Breast epithelium (tissue), 4 donors: ENCODE results near the gene CARS2. TPM values are rescaled to one million over a fixed set of nuclear protein-coding genes. Genes with fewer than 3 reads are reported as not detected.

Source experiments
- DNase-seq, 2 donors: peaks; one replicate each; pipeline ENCODE4 v3.0.0-alpha.2; 2019; ENCODE audit warnings: low spot score in 2 of 2
- H3K27ac ChIP-seq, 2 donors: fragments of 200-600 bp; sonication (generic) in 1 of 2; one replicate each; pipeline ENCODE4 v1.5.1; 2016 to 2019; ENCODE audit warnings: mild to moderate bottlenecking in 1 of 2
- H3K27me3 ChIP-seq, 2 donors: fragments of 200-600 bp; sonication (generic) in 1 of 2; one replicate each; pipeline versions ENCODE4 v1.5.1 to v1.6.0; 2017 to 2019; ENCODE audit warnings: control low read depth in 1 of 2, mild to moderate bottlenecking in 1 of 2
- H3K36me3 ChIP-seq: fragments of 200-600 bp; one replicate; pipeline ENCODE4 v1.5.1; 2019
- H3K4me1 ChIP-seq, 2 donors: fragments of 200-600 bp; sonication (generic); one replicate each; pipeline ENCODE4 v1.5.1; 2016 to 2019; ENCODE audit warnings: control low read depth in 1 of 2
- H3K4me3 ChIP-seq, 3 donors: fragments of 200-600 bp; sonication (generic); 1 replicate in 2 of 3; 2 replicates in 1 of 3; pipeline ENCODE4 v1.5.1; 2016 to 2019; ENCODE audit warnings: mild to moderate bottlenecking in 3 of 3, moderate library complexity in 2 of 3
- H3K9me3 ChIP-seq, 2 donors: fragments of 200-600 bp; sonication (generic) in 1 of 2; one replicate each; pipeline ENCODE4 v1.5.1; 2016 to 2019; ENCODE audit warnings: control low read depth in 1 of 2
- CTCF ChIP-seq, 3 donors: fragments of 450-650 bp; IDR thresholded peaks; one replicate each; pipeline ENCODE4 v1.5.1; 2016 to 2017; ENCODE audit warnings: antibody characterized with exemption in 3 of 3, mild to moderate bottlenecking in 3 of 3, moderate library complexity in 3 of 3
- POLR2A ChIP-seq: fragments of 450-650 bp; IDR thresholded peaks from one replicate; pipeline ENCODE4 v1.6.1; 2016; ENCODE audit warnings: antibody characterized with exemption, mild to moderate bottlenecking, moderate library complexity
- POLR2AphosphoS5 ChIP-seq, 3 donors: sonication (generic); formaldehyde crosslinking; IDR thresholded peaks; one replicate each; pipeline ENCODE4 v1.6.1; 2017; ENCODE audit warnings: antibody characterized with exemption in 3 of 3
- intact Hi-C: fragments of 100-400 bp; cut with DNase I; formaldehyde crosslinking; loops from one replicate; pipeline ENCODE4 v1.15.1; 2023; ENCODE audit warnings: low total_unique reads
- total RNA-seq, 3 donors: library from RNA; depleted of rRNA; stranded (reverse); fragments of >200 nt; gene quantifications; one replicate each; pipeline ENCODE4 v1.1.0, GENCODE V29; 2016

The CARS2 gene
- total RNA-seq, 3 donors from 2014 or later, result 59.8 to 79.8 (median 61.6) TPM

- intact Hi-C loops, result no loop called here
- Histone ChIP-seq H3K4me3 (no peak overlapping the region), H3K36me3 (peaks cover 21% of the 10 kb centered on the region), H3K4me1 (no peaks in the 10 kb centered on the region), H3K27me3 (no peaks in the 10 kb centered on the region), H3K27ac (no peak overlapping the region), H3K9me3 (no peaks in the 10 kb centered on the region)
- no peak for DNase-seq
- TF ChIP-seq POLR2A (no peak), POLR2AphosphoS5 (IDR thresholded peaks at IDR 0.05) (no peak), CTCF (IDR thresholded peaks at IDR 0.05) (no peak)
Observed at GRCh38 chr13:110638257-110638656, 67.7 kb downstream of the CARS2 start.

DNA sequence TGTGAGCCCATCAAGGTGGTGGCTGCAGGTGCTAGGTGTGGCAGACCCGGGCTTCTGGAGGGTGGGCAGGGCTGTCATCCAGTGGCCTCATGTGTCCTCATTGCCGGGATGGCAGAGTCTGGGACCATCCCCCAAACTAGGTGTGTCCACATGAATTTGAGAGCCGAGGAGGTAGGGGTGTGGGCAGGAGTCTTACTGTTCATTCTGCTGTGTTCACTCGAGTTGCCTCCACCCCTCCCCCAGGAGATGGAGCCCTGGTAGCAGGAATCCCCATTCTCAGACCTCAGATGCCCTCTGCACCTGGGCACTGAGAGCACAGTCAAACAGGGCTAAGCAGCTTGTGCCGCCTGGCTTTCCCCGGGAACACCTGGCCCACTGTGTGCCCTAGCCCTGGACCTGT lies 68.2 kb downstream of the CARS2 start:
- TF ChIP-seq POLR2A (no peak), CTCF (IDR thresholded peaks at IDR 0.05) (no peak), POLR2AphosphoS5 (IDR thresholded peaks at IDR 0.05) (no peak)
- intact Hi-C loops, result no loop called here

DNA sequence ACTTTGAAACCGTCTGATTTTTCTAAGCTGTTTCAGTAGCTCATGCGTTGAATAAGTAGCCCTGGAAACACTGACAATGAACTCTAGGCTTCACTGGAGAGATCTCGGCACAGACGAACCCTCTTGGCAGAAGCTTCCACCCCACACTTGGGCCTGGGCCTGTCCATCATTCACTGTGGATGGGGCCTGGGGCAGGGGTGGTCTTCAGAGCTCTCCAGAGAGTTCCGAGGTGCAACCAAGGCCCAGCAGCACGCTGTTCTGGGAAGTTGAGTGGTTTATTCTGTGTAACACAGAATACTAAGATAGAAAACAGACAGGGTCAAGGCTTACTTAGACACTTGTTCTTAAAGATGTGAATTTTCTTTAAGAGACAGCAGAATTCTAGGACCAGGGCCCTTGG lies 68.6 kb downstream of the CARS2 start:
- Histone ChIP-seq H3K36me3 (peaks cover 21% of the 10 kb centered on the region), H3K9me3 (no peaks in the 10 kb centered on the region), H3K27me3 (no peaks in the 10 kb centered on the region), H3K27ac (no peak overlapping the region), H3K4me1 (no peaks in the 10 kb centered on the region), H3K4me3 (no peak overlapping the region)
- no peak for DNase-seq
- intact Hi-C loops, result no loop called here
- TF ChIP-seq POLR2AphosphoS5 (IDR thresholded peaks at IDR 0.05) (no peak), POLR2A (no peak), CTCF (IDR thresholded peaks at IDR 0.05) (no peak)

More for the DNA sequence above, 68.2 kb downstream of the CARS2 start:
- DNase-seq, result no peak
- no peaks in the 10 kb centered on the region for H3K4me1 ChIP-seq
- no peaks in the 10 kb centered on the region for H3K9me3 ChIP-seq
- no peak overlapping the region for H3K4me3 ChIP-seq
- no peaks in the 10 kb centered on the region for H3K27me3 ChIP-seq
- H3K36me3 ChIP-seq, result peaks cover 21% of the 10 kb centered on the region
- H3K27ac ChIP-seq, result no peak overlapping the region

GRCh38 chr13:110636701-110637201 lies 69.2 kb downstream of the CARS2 start:
- Histone ChIP-seq H3K9me3 (no peaks in the 10 kb centered on the region), H3K27me3 (no peaks in the 10 kb centered on the region), H3K36me3 (peaks cover 21% of the 10 kb centered on the region), H3K4me1 (no peaks in the 10 kb centered on the region), H3K27ac (no peak overlapping the region), H3K4me3 (no peak overlapping the region)
- TF ChIP-seq POLR2AphosphoS5 (IDR thresholded peaks at IDR 0.05) (no peak), CTCF (IDR thresholded peaks at IDR 0.05) (no peak), POLR2A (no peak)
- intact Hi-C loops, result no loop called here
- no peak for DNase-seq

DNA sequence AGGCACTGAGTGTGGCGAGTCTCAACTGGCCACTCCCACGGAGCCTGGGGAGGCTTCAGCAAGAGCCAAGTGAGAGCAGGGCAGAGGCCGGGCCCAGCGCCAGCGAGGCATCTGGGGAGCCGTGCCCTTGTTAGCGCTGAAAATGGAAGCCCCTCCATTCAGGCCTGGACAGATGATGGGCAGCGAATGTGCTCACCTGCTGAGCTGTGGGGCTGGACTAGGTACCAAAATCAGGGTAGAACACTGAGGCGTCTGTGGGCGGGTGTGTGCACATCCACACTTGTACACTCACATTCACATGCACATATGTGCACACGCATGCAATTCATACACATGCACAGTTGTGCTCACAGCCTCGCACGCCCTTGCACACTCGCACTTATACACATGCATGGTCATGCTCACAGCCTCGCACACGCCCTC lies 69.9 kb downstream of the CARS2 start:
- H3K9me3 ChIP-seq, result no peaks in the 10 kb centered on the region
- TF ChIP-seq POLR2AphosphoS5 (IDR thresholded peaks at IDR 0.05), result no peak
- no peak for TF ChIP-seq CTCF (IDR thresholded peaks at IDR 0.05)
- TF ChIP-seq POLR2A, result no peak
- H3K27ac ChIP-seq, result no peak overlapping the region
- intact Hi-C loops, result no loop called here
- H3K4me1 ChIP-seq, result no peaks in the 10 kb centered on the region
- H3K27me3 ChIP-seq, result no peaks in the 10 kb centered on the region
- no peak overlapping the region for H3K4me3 ChIP-seq
- peaks cover 21% of the 10 kb centered on the region for H3K36me3 ChIP-seq
- DNase-seq, result no peak
